Astrocyte of the spinal cord (primary cell): ENCODE results near the gene B9D2.

Experiments used
- DNase-seq: peaks from one replicate; pipeline ENCODE4 v3.0.0; 2011; ENCODE audit warnings: low read depth, low spot score
- H3K4me3 ChIP-seq: 2 replicates; pipeline ENCODE4 v1.5.1; 2011; ENCODE audit warnings: low read depth, mild to moderate bottlenecking, low read length, moderate library complexity
- in situ Hi-C: cut with HindIII; loops from 2 replicates; pipeline ENCODE4 v1.10.0; 2017; ENCODE audit warnings: low sequenced_read_pairs
- TF ChIP-seq, protein P1 (sequence below): IDR thresholded peaks from 2 replicates; pipeline ENCODE4 v1.5.1; 2012; ENCODE audit warnings: low read depth, mild to moderate bottlenecking, low read length, inconsistent platforms

B9D2 gene

DNA sequence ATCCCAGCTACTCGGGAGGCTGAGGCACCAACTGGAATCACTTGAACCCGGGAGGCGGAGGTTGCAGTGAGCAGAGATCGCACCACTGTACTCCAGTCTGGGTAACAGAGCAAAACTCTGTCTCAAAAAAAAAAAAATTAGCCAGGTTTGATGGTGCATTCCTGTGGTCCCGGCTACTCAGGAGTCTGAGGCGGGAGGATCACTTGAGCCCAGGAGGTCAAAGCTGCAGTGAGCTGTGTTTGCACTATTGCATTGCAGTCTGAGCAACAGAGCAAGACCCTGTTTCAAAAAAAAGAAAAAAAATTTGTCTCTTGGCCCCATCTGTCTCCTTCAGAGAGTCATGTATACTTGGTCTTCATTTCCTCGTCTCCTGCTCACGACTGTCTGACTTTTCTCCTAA is 52.3 kb downstream of the B9D2 start:
- no peak for DNase-seq
- in situ Hi-C loops, result no loop called here
- TF ChIP-seq, protein P1, sequence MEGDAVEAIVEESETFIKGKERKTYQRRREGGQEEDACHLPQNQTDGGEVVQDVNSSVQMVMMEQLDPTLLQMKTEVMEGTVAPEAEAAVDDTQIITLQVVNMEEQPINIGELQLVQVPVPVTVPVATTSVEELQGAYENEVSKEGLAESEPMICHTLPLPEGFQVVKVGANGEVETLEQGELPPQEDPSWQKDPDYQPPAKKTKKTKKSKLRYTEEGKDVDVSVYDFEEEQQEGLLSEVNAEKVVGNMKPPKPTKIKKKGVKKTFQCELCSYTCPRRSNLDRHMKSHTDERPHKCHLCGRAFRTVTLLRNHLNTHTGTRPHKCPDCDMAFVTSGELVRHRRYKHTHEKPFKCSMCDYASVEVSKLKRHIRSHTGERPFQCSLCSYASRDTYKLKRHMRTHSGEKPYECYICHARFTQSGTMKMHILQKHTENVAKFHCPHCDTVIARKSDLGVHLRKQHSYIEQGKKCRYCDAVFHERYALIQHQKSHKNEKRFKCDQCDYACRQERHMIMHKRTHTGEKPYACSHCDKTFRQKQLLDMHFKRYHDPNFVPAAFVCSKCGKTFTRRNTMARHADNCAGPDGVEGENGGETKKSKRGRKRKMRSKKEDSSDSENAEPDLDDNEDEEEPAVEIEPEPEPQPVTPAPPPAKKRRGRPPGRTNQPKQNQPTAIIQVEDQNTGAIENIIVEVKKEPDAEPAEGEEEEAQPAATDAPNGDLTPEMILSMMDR, result no peak
- no peak overlapping the region for H3K4me3 ChIP-seq

DNA sequence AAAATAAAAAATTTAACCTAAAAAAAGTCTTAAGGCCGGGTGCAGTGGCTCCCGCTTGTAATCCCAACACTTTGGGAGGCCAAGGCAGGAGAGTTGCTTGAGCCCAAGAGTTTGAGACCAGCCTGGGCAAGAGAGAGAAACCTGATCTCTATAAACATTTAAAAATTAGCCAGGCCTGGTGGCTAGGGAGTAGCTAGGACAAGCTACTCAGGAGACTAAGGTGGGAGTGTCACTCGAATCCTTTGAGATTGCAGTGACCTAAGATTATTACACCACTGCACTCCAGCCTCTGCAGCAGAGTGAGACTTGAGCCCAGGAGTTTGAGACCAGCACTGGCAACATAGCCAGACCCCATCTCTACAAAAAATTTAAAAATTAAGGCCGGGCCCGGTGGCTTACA is 52.9 kb downstream of the B9D2 start:
- peak overlapping the region; percentile 69 for H3K4me3 ChIP-seq
- no peak for DNase-seq
- in situ Hi-C loops, result no loop called here
- TF ChIP-seq, protein P1, result no peak

DNA sequence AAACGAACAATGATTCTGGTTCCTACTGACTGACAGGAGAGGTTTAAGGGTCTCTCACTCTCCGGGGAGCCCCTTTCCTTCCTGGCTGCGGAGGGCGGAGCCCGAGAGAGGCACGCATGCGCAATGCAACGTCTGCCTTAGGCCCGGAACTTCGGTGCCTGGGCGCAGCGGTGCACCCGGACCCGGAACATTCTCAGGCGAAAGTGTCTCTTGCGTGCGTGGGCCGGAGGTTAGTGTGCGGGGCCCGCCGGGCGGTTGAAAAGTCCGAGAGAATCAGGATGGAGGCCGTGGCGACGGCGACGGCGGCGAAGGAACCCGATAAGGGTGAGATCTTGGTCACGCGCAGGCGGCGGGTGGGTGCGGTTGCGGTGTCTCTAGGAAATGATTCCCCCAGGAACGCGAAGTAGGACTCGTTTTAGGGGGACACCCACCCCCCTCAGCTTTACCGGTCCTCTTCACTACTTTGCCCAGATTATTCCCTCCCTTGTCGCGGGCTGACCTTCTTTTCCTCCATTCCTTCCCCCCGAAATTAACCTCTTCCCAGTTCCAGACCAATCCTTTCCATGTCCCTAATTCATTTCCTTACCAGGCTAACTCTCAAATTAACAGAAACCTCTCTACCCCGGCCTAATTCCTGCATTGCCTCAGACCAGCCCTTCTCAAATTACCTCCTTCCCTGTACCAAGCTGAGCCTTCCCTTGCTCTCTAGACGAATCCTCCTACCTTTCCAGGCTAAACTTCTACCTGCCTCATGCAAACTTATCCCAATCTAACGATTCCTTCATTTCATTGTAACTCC is 53.7 kb downstream of the B9D2 start, which contains the start of gene CCDC97:
Gene CCDC97 (plus strand): TSS at position 140 of the 799 bp plus-strand sequence. CDS start 139 bp downstream, at position 279.
- in situ Hi-C loops, result no loop called here
- DNase-seq, result peak; percentile 90
- H3K4me3 ChIP-seq, result peak within 1 kb of the TSS; percentile 69
- TF ChIP-seq, protein P1, result no peak

DNA sequence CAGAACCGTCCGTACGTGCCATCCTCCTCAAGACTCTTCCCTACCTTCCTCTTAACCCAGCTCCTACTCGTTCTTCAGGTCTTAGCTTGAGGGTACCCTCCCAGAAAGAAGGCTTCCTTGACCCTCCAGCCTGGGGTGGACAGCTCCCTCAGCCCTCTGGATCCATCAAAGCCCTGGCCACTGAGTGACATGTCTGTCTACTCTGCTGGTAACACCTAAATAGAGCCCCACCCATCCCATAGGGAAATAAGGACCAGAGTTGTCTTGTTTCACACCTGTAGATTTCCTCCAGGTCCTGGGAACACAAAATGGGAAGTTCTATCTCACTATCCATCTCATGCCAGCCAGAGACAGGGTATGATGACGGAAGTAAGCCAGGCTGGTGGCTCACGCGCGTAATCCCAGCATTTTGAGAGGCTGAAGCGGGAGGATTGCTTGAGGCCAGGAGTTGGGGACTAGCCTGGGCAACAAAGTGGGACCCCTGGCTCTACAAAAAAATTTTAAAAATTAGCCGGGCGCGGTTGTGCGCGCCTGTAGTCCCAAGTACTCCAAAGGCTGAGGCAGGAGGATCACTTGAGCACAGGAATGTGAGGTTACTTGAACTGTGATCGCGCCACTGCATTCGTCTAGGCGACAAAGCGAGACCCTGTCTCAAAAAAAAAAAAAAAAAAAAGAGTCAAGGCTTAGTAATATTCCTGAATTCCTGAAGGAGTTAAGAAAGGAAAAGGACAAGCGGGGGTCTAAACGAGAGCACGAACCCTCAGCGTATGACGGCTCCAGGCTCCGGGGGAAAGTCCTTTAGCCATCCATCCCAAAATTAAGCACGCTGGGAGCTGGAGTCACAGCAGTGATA is 54.5 kb downstream of the B9D2 start:
- H3K4me3 ChIP-seq, result peak overlapping the region; percentile 69
- TF ChIP-seq, protein P1, result no peak
- DNase-seq, result peak; percentile 31
- in situ Hi-C loops, result no loop called here

DNA sequence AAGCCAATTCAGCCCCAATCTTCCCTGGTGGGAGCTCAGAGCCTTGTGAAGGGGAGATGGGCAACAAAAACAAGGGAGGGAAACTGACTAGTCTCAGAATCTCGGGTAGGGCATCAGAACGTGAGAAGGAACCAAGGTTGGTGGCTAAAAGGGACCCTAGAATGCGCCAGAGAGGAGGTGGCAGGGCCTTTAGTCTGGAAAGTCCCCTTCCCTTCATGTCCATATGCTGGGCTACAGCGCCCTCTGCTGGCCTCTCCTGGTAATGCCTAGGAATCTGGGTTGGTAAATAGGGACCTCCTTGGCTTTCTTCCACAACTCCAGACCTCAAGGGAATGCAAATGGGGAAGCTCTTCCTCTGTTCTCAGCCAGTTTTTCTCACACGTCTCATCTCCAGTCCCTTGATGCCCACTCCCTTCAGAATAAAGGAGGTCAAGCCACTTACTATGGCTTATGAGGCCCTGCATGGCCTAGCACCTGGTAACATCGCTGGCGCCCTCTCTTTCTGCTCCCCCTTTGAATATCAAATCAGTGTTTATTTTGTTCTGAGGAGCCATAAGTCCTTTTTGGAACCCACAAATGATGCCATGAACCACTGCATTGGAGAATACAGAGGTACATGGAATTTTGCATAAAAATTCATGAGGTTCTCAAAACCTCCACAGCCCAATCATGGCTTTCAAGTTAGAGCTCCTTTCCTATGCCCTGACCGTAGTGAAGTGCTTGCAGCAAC is 55.3 kb downstream of the B9D2 start:
- H3K4me3 ChIP-seq, result no peak overlapping the region
- in situ Hi-C loops, result no loop called here
- DNase-seq, result peak; percentile 90
- TF ChIP-seq, protein P1, result peak; percentile 97

DNA sequence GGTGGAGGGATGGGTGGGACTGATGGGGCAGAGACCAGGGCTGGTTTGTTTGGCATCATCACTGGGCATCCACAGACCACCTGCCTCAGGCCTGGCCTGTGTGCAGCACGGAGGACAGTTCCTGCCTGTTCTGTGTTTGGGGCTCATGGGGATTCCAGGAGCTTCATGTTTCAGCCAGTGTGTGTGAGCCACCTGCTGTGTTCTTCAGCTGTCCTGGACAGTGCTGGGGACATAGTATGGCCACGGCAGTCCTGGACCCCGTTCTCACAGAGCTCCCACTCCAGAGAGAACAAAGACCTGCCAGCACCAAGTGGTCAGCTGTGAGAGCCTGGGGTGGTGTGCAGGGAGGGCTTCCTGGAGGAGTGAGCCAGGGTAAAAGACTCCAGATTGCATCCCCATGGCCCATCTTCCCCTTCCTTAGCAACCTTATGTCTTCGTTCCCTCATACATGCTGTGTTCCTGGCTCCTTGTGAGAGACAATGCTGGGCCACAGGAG is 55.9 kb downstream of the B9D2 start:
- TF ChIP-seq, protein P1, result no peak
- H3K4me3 ChIP-seq, result no peak overlapping the region

More for the DNA sequence above, 55.9 kb downstream of the B9D2 start:
- DNase-seq, result no peak
- in situ Hi-C loops, result no loop called here
